HCT116 (cell line): ENCODE measurements around the gene TCF7L2. TPM values are rescaled to one million over a fixed set of nuclear protein-coding genes. Genes with fewer than 3 reads are reported as not detected.

Experiments used
- ATAC-seq: fragments of 200-7000 bp; cut with Tn5 transposase; 2 replicates; pipeline ENCODE4 v1.9.1; 2020; ENCODE audit warnings: mild to moderate bottlenecking, moderate library complexity
- BruUV-seq: library from RNA; stranded (reverse); fragments of 400-500 nt; replicated peaks from 2 replicates; lab custom pipeline; 2021; lab: Mats Ljungman, UMichigan
- CTCF ChIA-PET: fragments of 300-600 bp; sonication (Branson Sonifier 250); formaldehyde crosslinking; loops from one replicate; lab custom pipeline; 2021; ENCODE audit warnings: antibody characterized with exemption; lab: Charles Lee
- POLR2A ChIA-PET: fragments of 300-600, 350-600 bp; sonication (Branson Sonifier 250); formaldehyde crosslinking; loops from one replicate; lab custom pipeline; 2021; ENCODE audit warnings: antibody characterized with exemption; lab: Charles Lee
- RAD21 ChIA-PET, 2 experiments: fragments of 300-600 bp; sonication (Branson Sonifier 250); formaldehyde crosslinking; loops; one replicate each; lab custom pipeline; 2023; ENCODE audit warnings: low total read pairs in 2 of 2; ENCODE audit not compliant: uncharacterized antibody in 2 of 2, unreplicated experiment in 2 of 2, low non-redundant PET in 1 of 2; lab: Charles Lee
- DNase-seq: peaks from one replicate; pipeline ENCODE4 v3.0.0-alpha.2; 2010; ENCODE audit warnings: low read depth, low spot score
- H2AFZ ChIP-seq: fragments of 200-600 bp; shearing (Covaris generic), sonication (generic); 2 replicates; pipeline ENCODE4 v1.6.1; 2017; ENCODE audit warnings: low read depth, mixed run types, mixed read lengths, antibody characterized with exemption, low read length; ENCODE audit not compliant: poor library complexity, severe bottlenecking
- H3K27ac ChIP-seq: 2 replicates; pipeline ENCODE4 v1.5.1; 2012; ENCODE audit warnings: low read depth, low read length
- H3K27me3 ChIP-seq: fragments of 200-600 bp; sonication (generic); 2 replicates; pipeline ENCODE4 v1.6.1; 2016; ENCODE audit warnings: mixed run types, low read length, mixed read lengths; ENCODE audit not compliant: insufficient read depth
- H3K36me3 ChIP-seq, 2 experiments: fragments of 200-500 bp in 1 of 2; fragments of 200-600 bp in 1 of 2; sonication (Bioruptor generic) in 1 of 2; sonication (generic) in 1 of 2; 2 replicates each; pipeline versions ENCODE4 v1.5.1 to v1.6.1; 2014 to 2016; ENCODE audit warnings: low read length in 2 of 2, inconsistent platforms in 1 of 2, mixed read lengths in 1 of 2, mixed run types in 1 of 2; ENCODE audit not compliant: insufficient read depth in 2 of 2, control insufficient read depth in 1 of 2
- H3K4me1 ChIP-seq, 2 experiments: fragments of 200-600 bp in 1 of 2; sonication (generic) in 1 of 2; 2 replicates each; pipeline versions ENCODE4 v1.5.1 to v1.6.1; 2012 to 2017; ENCODE audit warnings: low read length in 2 of 2, inconsistent platforms in 1 of 2, mild to moderate bottlenecking in 1 of 2, mixed read lengths in 1 of 2, mixed run types in 1 of 2, moderate library complexity in 1 of 2; ENCODE audit not compliant: insufficient read depth in 2 of 2, control insufficient read depth in 1 of 2
- H3K4me2 ChIP-seq: fragments of 200-600 bp; sonication (generic); 2 replicates; pipeline ENCODE4 v1.6.1; 2017; ENCODE audit warnings: mixed run types, low read length, mixed read lengths
- H3K4me3 ChIP-seq, 2 experiments: fragments of 200-600 bp in 1 of 2; sonication (generic) in 1 of 2; replicated peaks in 1 of 2; 2 replicates each; pipeline ENCODE4 v1.5.1; 2011 to 2016; ENCODE audit warnings: low read length in 2 of 2, control low read depth in 1 of 2, low read depth in 1 of 2, mild to moderate bottlenecking in 1 of 2, mixed read lengths in 1 of 2, mixed run types in 1 of 2
- H3K79me2 ChIP-seq: fragments of 200-600 bp; sonication (generic); 2 replicates; pipeline ENCODE4 v1.6.1; 2017; ENCODE audit warnings: mild to moderate bottlenecking, mixed run types, low read length, moderate library complexity, mixed read lengths; ENCODE audit not compliant: insufficient read depth
- H3K9ac ChIP-seq: fragments of 200-600 bp; sonication (generic); 2 replicates; pipeline ENCODE4 v1.6.1; 2016; ENCODE audit warnings: low read length, mixed read lengths
- H3K9me2 ChIP-seq: fragments of 200-600 bp; sonication (generic), shearing (Covaris generic); 2 replicates; pipeline ENCODE4 v1.6.1; 2017; ENCODE audit warnings: mixed run types, mild to moderate bottlenecking, moderate library complexity; ENCODE audit not compliant: insufficient read depth
- H3K9me3 ChIP-seq, 2 experiments: fragments of 200-500 bp in 1 of 2; fragments of 200-600 bp in 1 of 2; sonication (Bioruptor generic) in 1 of 2; sonication (generic) in 1 of 2; 2 replicates each; pipeline ENCODE4 v1.6.1; 2014 to 2017; ENCODE audit warnings: low read length in 2 of 2, mixed read lengths in 2 of 2, inconsistent platforms in 1 of 2, low read depth in 1 of 2, mild to moderate bottlenecking in 1 of 2, mixed run types in 1 of 2, moderate library complexity in 1 of 2; ENCODE audit not compliant: control insufficient read depth in 1 of 2, insufficient read depth in 1 of 2
- H4K20me1 ChIP-seq: fragments of 200-600 bp; sonication (generic), shearing (Covaris generic); 2 replicates; pipeline ENCODE4 v1.6.1; 2017; ENCODE audit warnings: mixed run types, mild to moderate bottlenecking, moderate library complexity; ENCODE audit not compliant: insufficient read depth
- CBX3 ChIP-seq: IDR thresholded peaks from 2 replicates; pipeline ENCODE4 v1.6.1; 2012; ENCODE audit warnings: low read depth
- CEBPB ChIP-seq: IDR thresholded peaks from 2 replicates; pipeline ENCODE4 v1.6.1; 2012; ENCODE audit warnings: low read depth
- CTCF ChIP-seq, 3 experiments: fragments of 200-600 bp in 1 of 3; sonication (generic) in 1 of 3; IDR thresholded peaks in 2 of 3; conservative IDR thresholded peaks in 1 of 3; 2 replicates each; pipeline ENCODE4 v1.5.1; 2012 to 2017; ENCODE audit warnings: low read depth in 2 of 3, low read length in 2 of 3, antibody characterized with exemption in 1 of 3, borderline replicate concordance in 1 of 3, control low read depth in 1 of 3, mild to moderate bottlenecking in 1 of 3, mixed read lengths in 1 of 3, mixed run types in 1 of 3, moderate library complexity in 1 of 3; ENCODE audit not compliant: insufficient read depth in 1 of 3
- EGR1 ChIP-seq: IDR thresholded peaks from 2 replicates; pipeline ENCODE4 v1.6.1; 2012; ENCODE audit warnings: low read depth
- ELF1 ChIP-seq: IDR thresholded peaks from 2 replicates; pipeline ENCODE4 v1.6.1; 2012; ENCODE audit warnings: low read depth, borderline replicate concordance
- EZH2 ChIP-seq: fragments of 200-600 bp; sonication (generic); IDR thresholded peaks from 2 replicates; pipeline ENCODE4 v1.6.1; 2017; ENCODE audit warnings: antibody characterized with exemption, mixed run types
- FOSL1 ChIP-seq: IDR thresholded peaks from 2 replicates; pipeline ENCODE4 v1.6.1; 2012; ENCODE audit warnings: low read depth
- MAX ChIP-seq: IDR thresholded peaks from 2 replicates; pipeline ENCODE4 v1.6.1; 2012
- POLR2A ChIP-seq: IDR thresholded peaks from 2 replicates; pipeline ENCODE4 v1.7.0; 2011; ENCODE audit warnings: borderline replicate concordance; ENCODE audit not compliant: insufficient read depth, insufficient read length; ENCODE audit errors: extremely low read depth
- REST ChIP-seq: IDR thresholded peaks from 2 replicates; pipeline ENCODE4 v1.6.1; 2012; ENCODE audit warnings: low read depth
- SIN3A ChIP-seq: IDR thresholded peaks from 2 replicates; pipeline ENCODE4 v1.6.1; 2012; ENCODE audit warnings: low read depth
- SP1 ChIP-seq: IDR thresholded peaks from 2 replicates; pipeline ENCODE4 v1.6.1; 2012; ENCODE audit warnings: low read depth
- SRF ChIP-seq: IDR thresholded peaks from 2 replicates; pipeline ENCODE4 v1.6.1; 2012; ENCODE audit warnings: low read depth
- YY1 ChIP-seq: IDR thresholded peaks from 2 replicates; pipeline ENCODE4 v1.6.1; 2011; ENCODE audit warnings: low read length, low read depth, moderate library complexity, mild to moderate bottlenecking; ENCODE audit not compliant: insufficient replicate concordance; ENCODE audit errors: extremely low read depth
- ZBTB33 ChIP-seq: IDR thresholded peaks from 2 replicates; pipeline ENCODE4 v1.6.1; 2011; ENCODE audit warnings: mild to moderate bottlenecking, low read length, moderate library complexity; ENCODE audit not compliant: insufficient replicate concordance; ENCODE audit errors: extremely low read depth
- ZFX ChIP-seq: fragments of 450-650 bp; IDR thresholded peaks from 2 replicates; pipeline ENCODE4 v1.6.1; 2017
- ZNF274 ChIP-seq: fragments of 200-500 bp; sonication (Bioruptor generic); IDR thresholded peaks from 2 replicates; pipeline ENCODE4 v1.6.1; 2014; ENCODE audit warnings: mild to moderate bottlenecking, low read depth, low read length, inconsistent platforms
- intact Hi-C: fragments of 100-400 bp; cut with micrococcal nuclease; formaldehyde crosslinking; loops from 2 replicates; pipeline ENCODE4 v1.10.0; 2022
- total RNA-seq: library from RNA; stranded (reverse); gene quantifications from one replicate; pipeline ENCODE4 v1.2.1, GENCODE V29; 2021; ENCODE audit not compliant: unreplicated experiment

The TCF7L2 gene
- total RNA-seq, 1 experiment from 2014 or later: 164 TPM

GRCh38 chr10:113171662-113172061, 221.6 kb downstream of the TCF7L2 start:
- ChIA-PET CTCF (no interaction called here), POLR2A (no interaction called here), RAD21 (no interaction called here)
- Histone ChIP-seq H3K27ac (no peak overlapping the region), H3K9me3 (no peaks in the 10 kb centered on the region), H3K9me2 (no peaks in the 10 kb centered on the region), H3K36me3 (peaks cover 9 to 11% of the 10 kb centered on the region in 2 experiments; a peak in 3 of 4 replicates), H3K4me3 (no peak overlapping the region), H3K79me2 (no peaks in the 10 kb centered on the region), H3K9ac (no peak overlapping the region), H3K27me3 (no peaks in the 10 kb centered on the region), H2AFZ (no peak overlapping the region), H3K4me2 (no peak overlapping the region), H4K20me1 (0 out of 2 replicates have a peak, but pooled peaks cover 5% of the 10 kb centered on the region), H3K4me1 (no peaks in the 10 kb centered on the region)
- TF ChIP-seq SIN3A: no peak
- TF ChIP-seq CEBPB: no peak
- TF ChIP-seq EGR1: no peak
- no peak for TF ChIP-seq ZNF274
- no peak for TF ChIP-seq CBX3
- no peak for TF ChIP-seq ZFX
- no peak for TF ChIP-seq FOSL1
- TF ChIP-seq EZH2: no peak
- TF ChIP-seq MAX: no peak
- TF ChIP-seq ZBTB33: no peak
- no peak for TF ChIP-seq SP1
- TF ChIP-seq REST: no peak
- no peak for TF ChIP-seq ELF1
- no peak for TF ChIP-seq SRF
- TF ChIP-seq YY1: no peak
- TF ChIP-seq CTCF (IDR thresholded peaks at IDR 0.05 in 2 of 3, conservative IDR thresholded peaks at IDR 0.05 in 1 of 3; ENCODE audit: borderline replicate concordance in 1 of 3, insufficient read depth in 1 of 3, low read depth in 2 of 3, low read length in 2 of 3): no peak
- TF ChIP-seq POLR2A: no peak
- no peak for ATAC-seq
- DNase-seq: no peak
- BruUV-seq: TSS peak; percentile 0
- intact Hi-C loops: no loop called here
